ENCODE data around the gene CKMT2.

CKMT2 gene

GRCh38 chr5:81239613-81240012 lies 6.5 kb downstream of the CKMT2 start:
- DNase-seq (ENCODE audit: low read depth in 1 of 2, low spot score in 1 of 2): no peak
- TF ChIP-seq REST (IDR thresholded peaks at IDR 0.05; ENCODE audit: insufficient replicate concordance, low read depth) (no peak), GABPA (IDR thresholded peaks at IDR 0.05; ENCODE audit: low read depth) (no peak), POLR2AphosphoS5 (IDR thresholded peaks at IDR 0.05; ENCODE audit: low read depth) (no peak)
- TF ChIP-seq, protein P1, sequence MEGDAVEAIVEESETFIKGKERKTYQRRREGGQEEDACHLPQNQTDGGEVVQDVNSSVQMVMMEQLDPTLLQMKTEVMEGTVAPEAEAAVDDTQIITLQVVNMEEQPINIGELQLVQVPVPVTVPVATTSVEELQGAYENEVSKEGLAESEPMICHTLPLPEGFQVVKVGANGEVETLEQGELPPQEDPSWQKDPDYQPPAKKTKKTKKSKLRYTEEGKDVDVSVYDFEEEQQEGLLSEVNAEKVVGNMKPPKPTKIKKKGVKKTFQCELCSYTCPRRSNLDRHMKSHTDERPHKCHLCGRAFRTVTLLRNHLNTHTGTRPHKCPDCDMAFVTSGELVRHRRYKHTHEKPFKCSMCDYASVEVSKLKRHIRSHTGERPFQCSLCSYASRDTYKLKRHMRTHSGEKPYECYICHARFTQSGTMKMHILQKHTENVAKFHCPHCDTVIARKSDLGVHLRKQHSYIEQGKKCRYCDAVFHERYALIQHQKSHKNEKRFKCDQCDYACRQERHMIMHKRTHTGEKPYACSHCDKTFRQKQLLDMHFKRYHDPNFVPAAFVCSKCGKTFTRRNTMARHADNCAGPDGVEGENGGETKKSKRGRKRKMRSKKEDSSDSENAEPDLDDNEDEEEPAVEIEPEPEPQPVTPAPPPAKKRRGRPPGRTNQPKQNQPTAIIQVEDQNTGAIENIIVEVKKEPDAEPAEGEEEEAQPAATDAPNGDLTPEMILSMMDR (IDR thresholded peaks at IDR 0.05; ENCODE audit: insufficient read depth, low read length): no peak
- no peak overlapping the region for H3K4me3 ChIP-seq (replicated peaks; ENCODE audit: insufficient read depth, low read length)
- no peaks in the 10 kb centered on the region for H3K27me3 ChIP-seq (ENCODE audit: insufficient read depth, poor library complexity, severe bottlenecking)
- H3K27ac ChIP-seq (replicated peaks): no peak overlapping the region

GRCh38 chr5:81241001-81241400 lies 7.9 kb downstream of the CKMT2 start:
- H3K27me3 ChIP-seq (ENCODE audit: insufficient read depth, poor library complexity, severe bottlenecking): no peaks in the 10 kb centered on the region
- TF ChIP-seq REST (IDR thresholded peaks at IDR 0.05; ENCODE audit: insufficient replicate concordance, low read depth): no peak
- TF ChIP-seq GABPA (IDR thresholded peaks at IDR 0.05; ENCODE audit: low read depth): no peak
- TF ChIP-seq SPI1 (IDR thresholded peaks at IDR 0.05; ENCODE audit: borderline replicate concordance, low read depth): no peak
- TF ChIP-seq POLR2AphosphoS5 (IDR thresholded peaks at IDR 0.05; ENCODE audit: low read depth): no peak
- TF ChIP-seq, protein P1 (IDR thresholded peaks at IDR 0.05; ENCODE audit: insufficient read depth, low read length): no peak
- DNase-seq (ENCODE audit: low read depth in 1 of 2, low spot score in 1 of 2): no peak
- H3K27ac ChIP-seq (replicated peaks): no peak overlapping the region
- no peak overlapping the region for H3K4me3 ChIP-seq (replicated peaks; ENCODE audit: insufficient read depth, low read length)

DNA sequence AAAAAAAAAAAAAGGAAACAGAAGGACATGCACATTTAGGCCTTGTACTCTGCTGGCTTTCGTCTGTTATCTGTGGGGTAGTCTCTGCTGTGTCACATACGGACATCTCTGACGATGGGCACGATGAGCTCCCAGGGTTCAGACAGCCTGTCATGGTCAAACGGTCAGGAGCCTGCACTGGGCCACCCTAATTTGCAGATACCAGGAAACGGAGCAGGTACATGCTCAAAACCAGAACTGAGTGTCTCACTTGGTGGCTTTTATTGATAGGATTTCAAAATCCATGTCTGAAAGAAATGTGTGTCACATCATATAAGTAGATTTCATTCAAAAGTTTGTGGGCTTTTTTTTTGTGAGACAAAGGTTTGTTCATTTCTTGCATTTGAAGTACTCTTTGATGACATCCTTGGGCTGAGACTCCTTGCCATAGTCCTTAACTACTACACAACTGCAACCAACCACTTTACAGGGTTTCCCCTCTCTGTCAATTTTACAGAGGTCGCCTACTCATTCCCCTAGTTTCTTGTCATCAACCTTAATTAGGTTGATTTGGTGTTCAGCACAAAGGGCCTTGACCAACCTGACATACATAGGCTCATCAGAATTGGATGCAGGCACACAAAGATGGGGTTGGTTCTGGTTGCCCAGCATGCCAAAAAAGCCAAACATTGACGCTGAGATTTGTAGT lies 9.0 kb downstream of the CKMT2 start:
- no peak overlapping the region for H3K4me3 ChIP-seq (replicated peaks; ENCODE audit: insufficient read depth, low read length)
- no peak for TF ChIP-seq SPI1 (IDR thresholded peaks at IDR 0.05; ENCODE audit: borderline replicate concordance, low read depth)
- no peak for TF ChIP-seq GABPA (IDR thresholded peaks at IDR 0.05; ENCODE audit: low read depth)
- TF ChIP-seq POLR2AphosphoS5 (IDR thresholded peaks at IDR 0.05; ENCODE audit: low read depth): no peak
- no peak for TF ChIP-seq REST (IDR thresholded peaks at IDR 0.05; ENCODE audit: insufficient replicate concordance, low read depth)
- TF ChIP-seq, protein P1 (IDR thresholded peaks at IDR 0.05; ENCODE audit: insufficient read depth, low read length): no peak
- DNase-seq (ENCODE audit: low read depth in 1 of 2, low spot score in 1 of 2): no peak
- H3K27me3 ChIP-seq (ENCODE audit: insufficient read depth, poor library complexity, severe bottlenecking): no peaks in the 10 kb centered on the region
- no peak overlapping the region for H3K27ac ChIP-seq (replicated peaks)

Measured in HL-60 (cell line).